AML-193 (cell line): ENCODE results near the gene MICB.
A peak's percentile ranks its signal among the peaks of the same experiment; 100 is the strongest.
"Not testable (repeated sequence)": the region's sequence is repeated elsewhere in the genome, so short reads cannot be mapped to it uniquely, and the experiment has no call there.

ENCODE experiments used
- DNase-seq, 2 experiments: peaks; one replicate each; lab custom pipeline; 2025; lab: John Stamatoyannopoulos, UW

MICB gene

DNA sequence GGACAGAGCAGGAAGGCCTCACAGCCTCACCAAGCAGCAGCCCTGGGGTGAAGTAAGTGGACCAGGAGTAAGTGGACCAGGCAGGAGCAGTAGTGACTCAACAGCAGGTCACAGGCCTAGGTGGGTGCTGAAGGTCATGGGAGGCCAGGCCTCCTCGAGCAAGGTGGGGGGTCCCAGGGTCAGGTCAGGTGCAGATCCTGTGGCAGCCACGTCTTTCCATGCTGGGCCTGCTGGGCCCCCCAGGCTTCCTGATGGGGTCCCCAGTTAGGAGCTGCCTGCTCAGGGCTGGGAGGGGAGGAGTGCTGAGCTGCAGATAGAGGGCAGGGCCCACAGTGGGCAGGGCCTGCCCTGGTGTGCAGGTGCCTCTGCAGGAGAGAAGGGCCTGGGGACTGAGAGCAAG, 11.1 kb downstream of the MICB start:
- not testable (repeated sequence) for DNase-seq

- DNase-seq: no peak
Observed at GRCh38 chr6:31510007-31510406, 12.1 kb downstream of the MICB start.

DNA sequence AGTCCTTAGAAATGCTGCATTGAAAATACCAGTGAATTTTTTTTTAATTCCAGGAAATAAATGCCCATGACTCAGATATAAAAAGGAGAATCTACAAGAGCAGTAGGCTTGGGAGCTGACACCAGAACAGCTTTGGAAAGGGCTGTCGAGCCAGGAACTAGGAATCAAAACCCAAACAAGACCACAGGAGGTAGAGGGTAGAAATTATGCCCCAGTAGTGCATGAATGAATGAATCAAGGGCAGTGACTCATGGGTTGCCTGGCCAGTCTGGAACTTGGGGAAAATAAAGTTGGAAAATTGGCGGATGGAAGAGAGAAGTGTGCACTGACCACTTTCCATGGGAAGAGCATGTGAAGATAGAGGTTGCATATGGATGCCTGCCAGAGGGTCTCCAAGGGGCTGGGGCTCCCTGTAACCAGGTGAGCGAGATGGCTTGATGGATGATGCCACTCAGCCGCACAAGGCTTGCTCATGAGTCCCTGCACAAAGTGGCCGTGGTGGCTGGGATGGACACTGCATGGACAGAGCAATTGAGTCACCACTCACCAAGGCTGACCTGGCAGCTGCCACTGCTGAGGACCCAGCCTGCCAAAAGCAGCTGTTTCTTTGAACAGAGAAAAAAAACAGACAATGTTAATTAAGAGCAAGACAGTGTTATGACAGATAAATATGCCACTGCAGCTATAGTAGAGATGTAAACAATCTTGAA, 15.7 kb downstream of the MICB start:
- no peak for DNase-seq

DNA sequence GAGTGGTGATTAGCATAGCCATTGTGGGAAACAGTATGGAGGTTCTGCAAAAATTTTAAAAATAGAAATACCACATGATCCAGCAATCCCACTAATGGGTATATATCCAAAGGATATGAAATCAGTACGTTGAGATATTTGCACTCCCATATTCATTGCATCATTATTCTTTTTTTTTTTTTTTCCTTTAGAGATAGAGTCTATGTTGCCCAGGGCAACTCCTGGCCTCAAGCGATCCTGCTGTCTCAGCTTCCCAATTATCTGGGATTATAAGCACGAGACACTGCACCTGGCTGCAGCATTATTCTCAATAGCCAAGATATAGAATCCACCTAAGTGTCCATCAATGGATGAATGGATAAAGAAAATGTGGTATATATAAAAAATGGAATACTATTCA, 23.9 kb downstream of the MICB start:
- no peak for DNase-seq

DNA sequence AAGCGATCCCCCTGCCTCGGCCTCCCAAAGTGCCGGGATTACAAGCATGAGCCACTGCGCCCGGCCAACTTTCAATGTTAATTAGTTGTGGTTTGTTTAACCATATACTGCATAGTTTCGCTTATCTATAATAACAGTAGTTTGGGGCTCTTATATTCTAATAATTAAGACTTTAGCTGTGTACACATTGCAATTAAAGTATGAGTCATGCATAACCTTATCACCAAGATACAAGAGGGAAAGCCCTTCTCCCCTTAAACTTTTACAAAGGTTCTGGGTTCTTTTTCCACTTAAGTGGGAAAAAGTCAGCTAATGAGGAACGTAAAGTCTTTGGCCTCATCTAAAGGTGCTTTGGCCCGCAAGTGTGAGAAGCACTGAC, 27.6 kb downstream of the MICB start:
- no peak for DNase-seq

GRCh38 chr6:31525932-31526591, 28.1 kb downstream of the MICB start:
- no peak for DNase-seq

DNA sequence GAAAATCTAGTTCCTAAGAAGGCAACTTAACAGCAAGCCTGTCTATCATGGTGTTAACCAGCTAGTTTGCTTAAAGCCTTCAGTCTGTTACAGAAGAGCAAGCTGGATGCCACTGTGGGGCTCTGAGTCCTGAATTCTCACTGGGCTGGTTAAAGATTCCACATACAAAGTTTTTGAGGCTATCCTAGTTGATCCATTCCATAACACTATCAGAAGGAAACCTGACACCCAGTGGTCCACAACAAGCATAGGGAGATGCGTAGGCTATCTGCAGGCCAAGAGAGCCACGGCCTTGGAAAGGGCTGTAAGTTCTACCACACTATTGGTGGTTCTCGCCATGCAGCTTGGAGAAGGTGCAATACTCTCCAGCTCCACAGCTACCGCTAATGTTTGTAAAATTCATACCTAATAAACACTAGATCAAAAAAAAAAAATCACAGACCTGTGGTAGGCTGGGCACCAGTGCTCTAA, 30.4 kb downstream of the MICB start:
- DNase-seq: peak in 1 of 2 experiments; percentile 17

- no peak for DNase-seq
Observed at GRCh38 chr6:31528821-31529328, 30.9 kb downstream of the MICB start, which contains the start of gene MCCD1. TSS of gene MCCD1 (plus strand) at chr6:31528962. CDS start at chr6:31529015, 53 bp downstream.

- DNase-seq: no peak
Observed at GRCh38 chr6:31529329-31530150, 31.6 kb downstream of the MICB start.

DNA sequence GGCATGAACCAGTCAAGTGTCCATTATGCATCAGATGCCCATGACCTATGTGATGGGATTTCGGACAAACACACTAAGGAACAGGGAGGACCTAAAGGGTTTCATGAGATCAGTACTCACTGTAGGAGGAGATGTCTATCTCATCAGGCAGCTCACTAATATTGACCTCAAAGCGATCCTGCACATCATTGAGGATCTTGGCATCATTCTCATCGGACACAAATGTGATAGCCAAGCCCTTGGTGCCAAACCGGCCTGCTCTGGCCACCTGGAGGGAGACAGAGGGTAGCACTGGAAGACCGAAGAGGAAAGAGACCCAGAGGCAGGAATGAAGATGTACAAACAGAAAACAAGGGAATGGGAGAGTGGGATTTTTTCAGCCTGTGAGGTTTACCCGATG, 32.7 kb downstream of the MICB start:
- DNase-seq: no peak

- DNase-seq: no peak
Observed at GRCh38 chr6:31531162-31531561, 33.2 kb downstream of the MICB start.

GRCh38 chr6:31531771-31532643, 34.1 kb downstream of the MICB start:
- no peak for DNase-seq

DNA sequence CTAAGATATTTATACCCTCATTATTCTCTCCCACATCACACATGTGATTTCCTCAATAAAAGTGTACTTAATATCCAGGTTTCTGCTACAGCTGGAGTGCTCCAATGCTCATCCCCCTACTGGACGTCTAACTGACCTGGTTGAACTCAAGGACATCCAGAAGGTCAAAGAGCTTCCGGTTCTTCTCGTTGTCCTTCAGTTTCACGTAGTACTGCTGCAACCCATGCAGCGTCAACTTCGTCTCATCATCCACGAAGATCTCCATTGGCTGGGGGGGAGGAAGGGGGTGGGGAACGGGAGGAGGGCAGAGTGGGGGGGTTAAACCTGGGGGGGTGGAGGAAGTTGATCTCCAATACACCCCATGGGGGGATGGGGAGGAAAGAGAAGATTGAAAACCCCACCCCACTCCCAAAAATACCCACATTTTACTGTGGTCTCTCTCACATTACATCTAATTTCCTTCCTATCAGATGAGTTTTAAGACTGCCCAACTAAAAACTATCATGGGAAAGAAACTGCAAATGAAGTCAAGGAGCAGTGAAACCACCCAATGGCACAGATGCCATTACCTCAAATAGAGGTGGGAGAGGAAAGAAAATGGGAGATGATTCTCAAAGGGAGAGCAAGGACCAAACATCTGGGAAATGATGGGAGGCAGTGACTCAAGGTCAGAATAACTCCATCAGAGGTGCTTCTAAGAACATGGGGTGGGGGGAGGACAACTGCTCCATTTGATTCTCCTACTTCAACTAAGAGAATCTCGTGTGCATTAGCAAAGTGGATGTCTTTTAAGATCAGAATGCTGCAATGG, 34.9 kb downstream of the MICB start:
- DNase-seq: no peak

DNA sequence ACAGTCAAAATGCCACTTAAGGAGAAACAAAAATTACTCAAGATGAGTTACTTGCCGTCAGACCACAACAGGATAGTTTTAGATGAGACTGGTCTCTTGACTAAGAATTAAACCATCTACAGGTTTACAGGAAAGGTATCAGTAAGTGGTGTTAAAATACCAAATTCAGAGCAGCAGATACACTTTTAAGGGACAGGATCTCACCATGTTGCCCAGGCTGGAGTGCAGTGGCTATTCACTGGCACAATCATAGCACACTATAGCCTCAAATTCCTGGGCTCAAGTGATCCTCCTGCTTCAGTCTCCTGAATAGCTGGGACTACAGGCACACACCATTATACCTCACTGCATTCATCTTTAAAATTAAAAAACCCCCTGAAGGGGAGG, 35.5 kb downstream of the MICB start:
- no peak for DNase-seq

- DNase-seq: no peak
Observed at GRCh38 chr6:31534011-31534410, 36.1 kb downstream of the MICB start.

- no peak for DNase-seq
Observed at GRCh38 chr6:31534521-31535040, 36.6 kb downstream of the MICB start.

DNA sequence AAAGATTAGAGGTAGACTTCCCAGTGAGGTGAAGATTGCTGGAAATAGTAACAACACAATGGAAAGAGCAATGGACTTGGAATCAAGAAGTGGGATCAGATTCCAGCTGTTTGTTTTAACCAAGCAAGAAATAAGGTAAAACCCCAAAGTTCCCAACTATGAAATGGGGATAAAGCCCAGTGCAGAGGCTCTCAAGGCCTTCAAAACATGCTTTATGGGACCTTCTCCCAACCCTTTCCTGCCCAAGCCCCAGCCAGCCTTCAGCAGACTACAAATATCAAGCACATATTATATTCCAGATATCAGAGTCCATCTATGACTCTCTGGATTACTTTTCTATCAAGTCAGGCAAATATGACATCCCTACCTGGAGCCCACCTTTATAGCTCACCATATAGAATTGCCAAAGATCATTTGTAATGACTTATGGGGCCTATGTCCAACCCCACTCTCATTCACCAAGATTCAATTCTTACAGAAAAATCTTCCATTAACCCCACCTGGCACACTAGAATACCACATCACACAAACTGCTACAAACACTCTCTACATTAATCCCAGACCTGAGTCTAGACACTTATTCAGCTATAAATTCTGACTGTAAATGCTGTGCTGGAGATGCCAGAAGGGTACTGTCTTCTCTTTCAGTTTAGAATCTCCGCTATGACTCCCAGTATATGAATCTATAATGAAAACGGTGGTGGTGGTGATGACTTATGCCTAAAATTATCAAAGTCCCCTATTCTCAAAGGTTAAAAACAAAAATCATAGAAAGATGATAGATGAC, 37.8 kb downstream of the MICB start:
- no peak for DNase-seq

GRCh38 chr6:31538805-31539400, 41.0 kb downstream of the MICB start:
- DNase-seq: no peak

DNA sequence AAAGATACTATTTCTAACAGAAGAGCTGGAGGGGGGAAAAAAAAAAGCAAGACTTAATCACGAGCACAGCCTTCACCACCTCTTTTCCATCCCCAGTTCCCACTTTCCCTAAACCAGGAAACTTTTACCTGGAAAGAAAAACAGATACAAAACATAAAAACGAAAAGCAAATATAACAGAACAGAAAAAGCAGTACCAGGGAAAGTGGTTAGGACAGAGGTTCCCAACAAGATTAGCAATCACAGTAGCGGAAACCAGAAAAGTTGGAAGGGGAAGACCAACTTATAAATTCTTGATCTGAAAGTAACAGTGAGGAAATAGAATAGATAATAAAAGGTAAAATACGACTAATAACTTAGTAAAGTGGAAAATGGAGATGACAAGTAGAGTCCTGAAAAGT, 42.7 kb downstream of the MICB start:
- DNase-seq: no peak
